ENCODE measurements around the gene FEM1B. TPM values are rescaled to one million over a fixed set of nuclear protein-coding genes. Genes with fewer than 3 reads are reported as not detected.

The FEM1B gene
- total and polyA plus RNA-seq, 4 experiments from 2014 or later = 19.0 to 49.1 (median 38.5) TPM

DNA sequence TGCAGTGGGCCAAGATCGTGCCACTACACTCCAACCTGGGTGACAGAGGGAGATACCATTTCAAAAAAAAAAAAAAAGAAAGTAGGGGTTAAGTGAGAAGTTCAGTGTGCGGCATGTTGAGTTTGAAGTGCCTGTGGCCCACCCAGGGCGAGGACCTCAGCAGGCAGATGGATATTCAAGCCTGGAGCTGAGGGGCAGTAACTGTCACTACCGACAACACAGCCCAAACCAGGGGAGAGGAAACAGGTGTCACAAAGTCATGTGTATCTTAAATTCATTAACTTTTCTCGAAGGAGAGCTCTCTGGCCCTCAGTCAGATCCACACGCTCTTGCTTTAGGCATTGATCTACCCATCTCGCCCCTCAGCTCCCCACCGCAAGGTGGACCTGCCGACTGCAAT lies 45.3 kb downstream of the FEM1B start:
- Mint-ChIP-seq H3K9me3 (peaks cover 0 to 3% (median 0%) of the 10 kb centered on the region in 8 donors), H3K4me1 (peaks cover 0 to 7% (median 2%) of the 10 kb centered on the region in 4 donors), H3K27ac (no peak overlapping the region), H3K4me3 (no peak overlapping the region), H3K27me3 (peaks cover 5 to 21% of the 10 kb centered on the region in 2 donors), H3K36me3 (no peaks in the 10 kb centered on the region)
- H3K9me3 ChIP-seq (ENCODE audit: control insufficient read depth in 1 of 2, low read length in 2 of 2) = no peaks in the 10 kb centered on the region
- intact Hi-C loops (cut with micrococcal nuclease) = no loop called here
- peaks cover 4% of the 10 kb centered on the region for H3K4me1 ChIP-seq (ENCODE audit: insufficient read depth, low read length)
- no peaks in the 10 kb centered on the region for H3K36me3 ChIP-seq (ENCODE audit: insufficient read depth, low read length)
- CTCF ChIA-PET (ENCODE audit: partially characterized antibody) = interaction anchor here (2.0 kb wide), 1 partner anchor 16 kb away, joined by 5 read pairs; no protein-coding TSS in a partner anchor
- POLR2A ChIA-PET (ENCODE audit: partially characterized antibody) = no interaction called here
- H3K4me3 ChIP-seq (ENCODE audit: low read length in 2 of 2) = no peak overlapping the region
- no peaks in the 10 kb centered on the region for H3K27me3 ChIP-seq (ENCODE audit: insufficient read depth, low read length)
- no peak overlapping the region for H3K27ac ChIP-seq (ENCODE audit: low read depth, low read length)
- no peak for DNase-seq

DNA sequence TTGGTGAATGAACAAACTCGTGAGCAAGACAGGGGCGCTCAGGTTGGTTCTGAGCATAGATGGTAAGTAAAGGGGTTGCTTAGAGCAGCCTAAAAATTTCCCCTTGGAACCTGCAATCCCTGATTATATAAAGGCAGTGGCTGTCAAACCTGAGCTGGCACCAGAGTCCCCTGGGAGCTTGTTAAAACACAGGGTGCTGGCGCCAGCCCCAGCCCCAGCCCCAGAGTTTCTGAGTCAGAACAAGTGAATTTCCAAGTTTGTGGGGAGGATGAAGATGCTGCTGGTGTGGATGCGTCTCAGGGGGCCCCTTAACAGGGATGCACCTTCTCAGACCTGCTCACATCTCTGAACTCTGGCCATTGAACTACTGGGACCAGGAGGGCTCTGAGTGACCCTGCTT lies 48.2 kb downstream of the FEM1B start:
- H3K27ac ChIP-seq (ENCODE audit: low read depth, low read length) = no peak overlapping the region
- peaks cover 4% of the 10 kb centered on the region for H3K4me1 ChIP-seq (ENCODE audit: insufficient read depth, low read length)
- Mint-ChIP-seq H3K27ac (peak overlapping the region in 1 of 7 donors; percentile 43), H3K4me3 (no peak overlapping the region), H3K9me3 (peaks cover 0 to 2% (median 0%) of the 10 kb centered on the region in 8 donors), H3K36me3 (no peaks in the 10 kb centered on the region), H3K4me1 (peaks cover 0 to 14% (median 4%) of the 10 kb centered on the region in 4 donors), H3K27me3 (peaks cover 9 to 33% of the 10 kb centered on the region in 2 donors)
- no peaks in the 10 kb centered on the region for H3K27me3 ChIP-seq (ENCODE audit: insufficient read depth, low read length)
- H3K4me3 ChIP-seq (ENCODE audit: low read length in 2 of 2) = no peak overlapping the region
- ChIA-PET CTCF (ENCODE audit: partially characterized antibody) (interaction anchor here (0.9 kb wide), 1 partner anchor 18 kb away, joined by 3 read pairs; no protein-coding TSS in a partner anchor), POLR2A (ENCODE audit: partially characterized antibody) (no interaction called here)
- no peaks in the 10 kb centered on the region for H3K9me3 ChIP-seq (ENCODE audit: control insufficient read depth in 1 of 2, low read length in 2 of 2)
- DNase-seq = no peak
- no peaks in the 10 kb centered on the region for H3K36me3 ChIP-seq (ENCODE audit: insufficient read depth, low read length)
- intact Hi-C loops (cut with micrococcal nuclease) = no loop called here

DNA sequence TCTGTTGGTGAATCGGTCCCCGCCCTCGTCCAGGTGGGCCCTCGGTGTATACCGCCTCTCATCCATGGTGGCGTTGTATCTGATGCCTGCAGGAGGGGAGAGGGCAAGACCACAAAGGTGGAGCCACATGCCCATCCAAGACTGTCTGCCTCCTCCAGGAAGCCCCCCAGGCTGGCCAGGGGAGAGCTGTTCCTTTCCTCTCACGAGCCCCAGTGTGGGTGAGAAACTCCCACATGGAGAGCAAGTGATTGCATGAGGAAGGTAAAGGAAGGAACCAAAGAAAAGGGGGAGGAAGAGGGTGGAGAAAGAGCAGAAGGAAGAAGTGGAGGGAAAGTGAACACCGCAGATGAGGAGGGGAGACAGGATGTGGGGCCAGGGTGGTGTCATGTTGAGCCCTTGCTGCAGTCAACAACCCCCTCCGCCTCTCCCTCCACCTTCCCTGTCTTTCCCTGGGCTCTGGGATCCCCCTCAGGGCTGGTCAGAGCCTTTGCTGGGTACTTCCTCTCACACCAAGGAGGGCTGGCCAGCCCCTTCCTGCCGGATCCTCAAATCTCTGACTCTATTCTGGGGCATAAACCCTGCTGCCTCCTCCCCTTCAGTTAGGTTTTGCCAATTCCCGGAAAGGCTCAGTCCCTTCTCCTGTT lies 49.3 kb downstream of the FEM1B start:
- ChIA-PET CTCF (ENCODE audit: partially characterized antibody) (no interaction called here), POLR2A (ENCODE audit: partially characterized antibody) (no interaction called here)
- Histone ChIP-seq H3K9me3 (ENCODE audit: control insufficient read depth in 1 of 2, low read length in 2 of 2) (no peaks in the 10 kb centered on the region), H3K27me3 (ENCODE audit: insufficient read depth, low read length) (no peaks in the 10 kb centered on the region), H3K36me3 (ENCODE audit: insufficient read depth, low read length) (no peaks in the 10 kb centered on the region), H3K4me3 (ENCODE audit: low read length in 2 of 2) (no peak overlapping the region), H3K27ac (ENCODE audit: low read depth, low read length) (no peak overlapping the region), H3K4me1 (ENCODE audit: insufficient read depth, low read length) (peaks cover 4% of the 10 kb centered on the region)
- peak overlapping the region in 1 of 8 donors; percentile 41 for H3K4me3 Mint-ChIP-seq
- H3K4me1 Mint-ChIP-seq = peaks cover 0 to 14% (median 4%) of the 10 kb centered on the region in 4 donors
- peaks cover 0 to 2% (median 0%) of the 10 kb centered on the region in 8 donors for H3K9me3 Mint-ChIP-seq
- DNase-seq = no peak
- no peaks in the 10 kb centered on the region for H3K36me3 Mint-ChIP-seq
- peaks cover 7 to 36% of the 10 kb centered on the region in 2 donors for H3K27me3 Mint-ChIP-seq
- H3K27ac Mint-ChIP-seq = peak overlapping the region in 1 of 7 donors; percentile 57
- intact Hi-C loops (cut with micrococcal nuclease) = no loop called here

DNA sequence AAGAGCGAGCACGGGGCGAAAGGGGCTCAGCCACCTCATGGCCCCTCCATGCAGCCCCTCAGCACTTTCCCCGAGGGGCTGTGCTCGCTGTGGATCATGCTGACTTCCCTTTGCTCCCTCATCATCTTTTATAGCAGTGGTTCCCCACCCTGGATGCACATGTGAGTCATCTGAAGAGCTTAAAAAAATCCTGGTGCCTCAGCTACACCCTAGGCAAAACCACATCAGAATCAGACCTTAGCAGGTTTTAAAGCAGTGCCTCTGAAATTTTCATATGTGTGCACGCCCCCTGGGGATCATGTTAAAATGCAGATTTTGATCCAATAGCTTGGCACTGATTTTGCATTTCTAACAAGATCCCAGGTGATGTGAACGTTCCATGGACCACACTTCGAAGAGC lies 50.9 kb downstream of the FEM1B start:
- Histone ChIP-seq H3K4me1 (ENCODE audit: insufficient read depth, low read length) (peaks cover 4% of the 10 kb centered on the region), H3K4me3 (ENCODE audit: low read length in 2 of 2) (no peak overlapping the region), H3K36me3 (ENCODE audit: insufficient read depth, low read length) (no peaks in the 10 kb centered on the region), H3K27ac (ENCODE audit: low read depth, low read length) (no peak overlapping the region), H3K9me3 (ENCODE audit: control insufficient read depth in 1 of 2, low read length in 2 of 2) (no peaks in the 10 kb centered on the region), H3K27me3 (ENCODE audit: insufficient read depth, low read length) (no peaks in the 10 kb centered on the region)
- H3K36me3 Mint-ChIP-seq = no peaks in the 10 kb centered on the region
- intact Hi-C loops (cut with micrococcal nuclease) = loop anchor here (1.0 kb wide), 1 partner anchor 22 kb away; no protein-coding TSS in a partner anchor
- POLR2A ChIA-PET (ENCODE audit: partially characterized antibody) = interaction anchor here (0.9 kb wide), 1 partner anchor 45 kb away, joined by 4 read pairs; no protein-coding TSS in a partner anchor
- peak overlapping the region in 1 of 8 donors; percentile 49 for H3K4me3 Mint-ChIP-seq
- no peaks in the 10 kb centered on the region for H3K9me3 Mint-ChIP-seq
- peaks cover 0 to 14% (median 4%) of the 10 kb centered on the region in 4 donors for H3K4me1 Mint-ChIP-seq
- no peak for DNase-seq
- peaks cover 7 to 39% of the 10 kb centered on the region in 2 donors for H3K27me3 Mint-ChIP-seq
- CTCF ChIA-PET (ENCODE audit: partially characterized antibody) = interaction anchor here (1.2 to 1.4 kb wide), 2 partner anchors 22 to 30 kb away, joined by 3 to 6 read pairs; no protein-coding TSS in a partner anchor
- H3K27ac Mint-ChIP-seq = peak overlapping the region in 1 of 7 donors; percentile 32

DNA sequence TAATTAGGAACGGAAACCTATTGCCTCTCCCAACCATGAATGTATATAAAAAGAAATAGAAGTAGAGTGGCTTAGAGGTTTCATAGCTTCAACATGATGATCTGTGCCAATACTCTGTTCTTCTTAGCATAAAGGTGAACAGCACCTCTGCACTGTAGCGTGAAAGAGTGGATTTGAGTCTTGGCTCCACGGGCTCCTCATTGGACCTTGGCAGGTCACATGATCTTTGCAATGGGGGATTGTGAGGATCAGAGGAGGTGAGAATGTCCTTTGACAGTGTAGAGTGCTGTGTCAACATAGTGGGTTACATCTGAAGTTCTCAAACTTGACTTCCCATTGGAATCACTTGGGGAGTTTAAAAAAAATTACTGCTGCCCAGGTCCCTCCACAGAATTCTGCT lies 51.4 kb downstream of the FEM1B start:
- H3K4me1 Mint-ChIP-seq = peaks cover 0 to 14% (median 4%) of the 10 kb centered on the region in 4 donors
- no peaks in the 10 kb centered on the region for H3K36me3 ChIP-seq (ENCODE audit: insufficient read depth, low read length)
- no peaks in the 10 kb centered on the region for H3K36me3 Mint-ChIP-seq
- no peak overlapping the region for H3K4me3 ChIP-seq (ENCODE audit: low read length in 2 of 2)
- no peaks in the 10 kb centered on the region for H3K27me3 ChIP-seq (ENCODE audit: insufficient read depth, low read length)
- ChIA-PET POLR2A (ENCODE audit: partially characterized antibody) (interaction anchor here (0.9 kb wide), 1 partner anchor 45 kb away, joined by 4 read pairs; no protein-coding TSS in a partner anchor), CTCF (ENCODE audit: partially characterized antibody) (interaction anchor here (1.2 to 1.4 kb wide), 2 partner anchors 23 to 30 kb away, joined by 3 to 6 read pairs; no protein-coding TSS in a partner anchor)
- peaks cover 7 to 38% of the 10 kb centered on the region in 2 donors for H3K27me3 Mint-ChIP-seq
- no peak overlapping the region for H3K27ac ChIP-seq (ENCODE audit: low read depth, low read length)
- H3K4me1 ChIP-seq (ENCODE audit: insufficient read depth, low read length) = peaks cover 4% of the 10 kb centered on the region
- H3K27ac Mint-ChIP-seq = no peak overlapping the region
- DNase-seq = no peak
- H3K9me3 ChIP-seq (ENCODE audit: control insufficient read depth in 1 of 2, low read length in 2 of 2) = no peaks in the 10 kb centered on the region
- no peaks in the 10 kb centered on the region for H3K9me3 Mint-ChIP-seq
- no peak overlapping the region for H3K4me3 Mint-ChIP-seq
- intact Hi-C loops (cut with micrococcal nuclease) = loop anchor here (1.0 kb wide), 1 partner anchor 23 kb away; no protein-coding TSS in a partner anchor

DNA sequence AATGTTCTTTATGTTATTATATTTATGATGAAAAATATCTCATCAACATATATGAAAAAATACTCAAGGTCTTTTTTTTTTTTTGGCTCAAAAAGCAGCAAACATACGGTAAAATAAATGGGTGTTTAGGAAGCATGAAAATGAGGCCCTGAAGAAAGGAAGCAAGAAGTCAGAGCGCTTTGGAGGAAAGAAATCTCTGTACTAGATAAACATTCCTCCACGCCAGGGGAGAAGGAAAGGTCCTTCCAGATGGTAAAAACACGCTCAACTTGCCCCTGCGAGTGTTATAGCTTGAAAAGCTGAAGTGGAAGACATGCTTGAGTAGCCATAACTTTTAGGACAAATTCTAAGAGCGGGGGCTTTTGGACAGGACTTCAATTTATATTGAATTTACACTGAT lies 52.9 kb downstream of the FEM1B start:
- Mint-ChIP-seq H3K27me3 (peaks cover 7 to 39% of the 10 kb centered on the region in 2 donors), H3K4me3 (no peak overlapping the region), H3K36me3 (no peaks in the 10 kb centered on the region), H3K27ac (no peak overlapping the region), H3K9me3 (no peaks in the 10 kb centered on the region), H3K4me1 (peaks cover 0 to 14% (median 4%) of the 10 kb centered on the region in 4 donors)
- intact Hi-C loops (cut with micrococcal nuclease) = no loop called here
- Histone ChIP-seq H3K9me3 (ENCODE audit: control insufficient read depth in 1 of 2, low read length in 2 of 2) (no peaks in the 10 kb centered on the region), H3K4me1 (ENCODE audit: insufficient read depth, low read length) (peaks cover 4% of the 10 kb centered on the region), H3K4me3 (ENCODE audit: low read length in 2 of 2) (no peak overlapping the region), H3K27ac (ENCODE audit: low read depth, low read length) (no peak overlapping the region), H3K27me3 (ENCODE audit: insufficient read depth, low read length) (no peaks in the 10 kb centered on the region), H3K36me3 (ENCODE audit: insufficient read depth, low read length) (no peaks in the 10 kb centered on the region)
- ChIA-PET CTCF (ENCODE audit: partially characterized antibody) (no interaction called here), POLR2A (ENCODE audit: partially characterized antibody) (no interaction called here)
- DNase-seq = no peak

DNA sequence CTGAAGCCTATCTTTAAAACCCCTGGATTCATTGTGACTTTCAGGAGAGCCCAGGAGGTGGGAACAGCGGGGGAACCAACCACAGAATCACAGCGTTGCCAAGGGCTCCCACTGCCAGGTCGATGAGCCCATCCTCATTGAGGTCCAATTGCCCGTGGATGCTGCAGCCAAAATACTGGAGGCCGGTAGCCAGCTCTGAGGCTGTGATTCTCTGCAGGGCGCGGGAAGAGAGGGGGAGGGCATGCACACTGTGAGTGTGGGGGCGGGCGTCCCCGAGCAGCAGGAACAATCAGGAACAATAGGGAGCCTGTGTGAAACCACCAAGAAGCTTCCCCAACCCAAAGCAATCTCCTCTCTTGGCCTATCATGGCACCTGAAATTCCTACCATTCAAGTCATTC lies 53.4 kb downstream of the FEM1B start:
- peaks cover 7 to 36% of the 10 kb centered on the region in 2 donors for H3K27me3 Mint-ChIP-seq
- no peaks in the 10 kb centered on the region for H3K9me3 Mint-ChIP-seq
- Histone ChIP-seq H3K4me1 (ENCODE audit: insufficient read depth, low read length) (peaks cover 4% of the 10 kb centered on the region), H3K9me3 (ENCODE audit: control insufficient read depth in 1 of 2, low read length in 2 of 2) (no peaks in the 10 kb centered on the region), H3K27ac (ENCODE audit: low read depth, low read length) (no peak overlapping the region), H3K27me3 (ENCODE audit: insufficient read depth, low read length) (no peaks in the 10 kb centered on the region), H3K4me3 (ENCODE audit: low read length in 2 of 2) (no peak overlapping the region), H3K36me3 (ENCODE audit: insufficient read depth, low read length) (no peaks in the 10 kb centered on the region)
- peaks cover 0 to 14% (median 4%) of the 10 kb centered on the region in 4 donors for H3K4me1 Mint-ChIP-seq
- intact Hi-C loops (cut with micrococcal nuclease) = no loop called here
- CTCF ChIA-PET (ENCODE audit: partially characterized antibody) = no interaction called here
- H3K27ac Mint-ChIP-seq = no peak overlapping the region
- no peak for DNase-seq
- no peak overlapping the region for H3K4me3 Mint-ChIP-seq
- POLR2A ChIA-PET (ENCODE audit: partially characterized antibody) = no interaction called here
- H3K36me3 Mint-ChIP-seq = no peaks in the 10 kb centered on the region
